GM19099 (cell line): ENCODE measurements around the gene CHMP4B.
A peak's percentile ranks its signal among the peaks of the same experiment; 100 is the strongest.

ENCODE experiments used
- POLR2A ChIP-seq: IDR thresholded peaks from 3 replicates; pipeline ENCODE4 v1.6.1; 2011; ENCODE audit warnings: low read depth; ENCODE audit not compliant: insufficient read length; ENCODE audit errors: extremely low read depth

Gene CHMP4B

GRCh38 chr20:33810885-33811775 is at the start of gene CHMP4B:
CHMP4B (plus strand) TSS chr20:33811348; CDS start chr20:33811469, 121 bp downstream.
- peak; percentile 64 for TF ChIP-seq POLR2A

- TF ChIP-seq POLR2A = no peak
These were observed 49.4 kb upstream of the CHMP4B start for GRCh38 chr20:33761698-33762250.

- no peak for TF ChIP-seq POLR2A
These were observed 46.0 kb upstream of the CHMP4B start for GRCh38 chr20:33765099-33765498.

- no peak for TF ChIP-seq POLR2A
These were observed 45.6 kb upstream of the CHMP4B start for GRCh38 chr20:33765592-33765991.

- TF ChIP-seq POLR2A = no peak
These were observed 44.5 kb upstream of the CHMP4B start for GRCh38 chr20:33766686-33767085.

- no peak for TF ChIP-seq POLR2A
These were observed 43.4 kb upstream of the CHMP4B start for GRCh38 chr20:33767777-33768138.

- no peak for TF ChIP-seq POLR2A
These were observed 42.1 kb upstream of the CHMP4B start for GRCh38 chr20:33769043-33769442.

- TF ChIP-seq POLR2A = no peak
These were observed 41.1 kb upstream of the CHMP4B start for GRCh38 chr20:33770005-33770404.

- TF ChIP-seq POLR2A = no peak
These were observed 39.2 kb upstream of the CHMP4B start for GRCh38 chr20:33771938-33772337.

GRCh38 chr20:33772439-33772838 is 38.7 kb upstream of the CHMP4B start:
- no peak for TF ChIP-seq POLR2A

GRCh38 chr20:33773412-33774089 is 37.6 kb upstream of the CHMP4B start:
- no peak for TF ChIP-seq POLR2A

GRCh38 chr20:33777816-33778215 is 33.3 kb upstream of the CHMP4B start:
- TF ChIP-seq POLR2A = no peak

GRCh38 chr20:33781133-33781532 is 30.0 kb upstream of the CHMP4B start:
- TF ChIP-seq POLR2A = no peak

GRCh38 chr20:33781945-33782344 is 29.2 kb upstream of the CHMP4B start:
- TF ChIP-seq POLR2A = no peak

GRCh38 chr20:33783256-33783655 is 27.9 kb upstream of the CHMP4B start:
- no peak for TF ChIP-seq POLR2A

GRCh38 chr20:33783818-33784217 is 27.3 kb upstream of the CHMP4B start:
- TF ChIP-seq POLR2A = no peak
